Stimulated activated CD4-positive, alpha-beta T cell treated with anti-CD3 and anti-CD28 coated beads, Interleukin-1b, Interleukin-23, amount 100 ng/mL, for 48 hours (primary cell): ENCODE measurements around the gene STT3B.

Source experiments
- DNase-seq: peaks from one replicate; pipeline ENCODE4 v3.0.0-alpha.2; 2020

STT3B gene

GRCh38 chr3:31610700-31611275 is 78.1 kb downstream of the STT3B start:
- no peak for DNase-seq

- no peak for DNase-seq
Observed at GRCh38 chr3:31613177-31613576, 80.5 kb downstream of the STT3B start.

- no peak for DNase-seq
Observed at GRCh38 chr3:31613654-31614053, 80.9 kb downstream of the STT3B start.

- no peak for DNase-seq
Observed at GRCh38 chr3:31614162-31614921, 81.6 kb downstream of the STT3B start.

GRCh38 chr3:31615071-31615875 is 82.5 kb downstream of the STT3B start:
- DNase-seq = no peak

- DNase-seq = no peak
Observed at GRCh38 chr3:31616711-31617110, 84.0 kb downstream of the STT3B start.

GRCh38 chr3:31620656-31621055 is 87.9 kb downstream of the STT3B start:
- no peak for DNase-seq

- no peak for DNase-seq
Observed at GRCh38 chr3:31621314-31621713, 88.6 kb downstream of the STT3B start.

- DNase-seq = no peak
Observed at GRCh38 chr3:31622636-31623288, 90.0 kb downstream of the STT3B start.

- DNase-seq = no peak
Observed at GRCh38 chr3:31624083-31624709, 91.5 kb downstream of the STT3B start.

GRCh38 chr3:31625358-31625757 is 92.6 kb downstream of the STT3B start:
- no peak for DNase-seq

- no peak for DNase-seq
Observed at GRCh38 chr3:31629054-31629453, 96.3 kb downstream of the STT3B start.

GRCh38 chr3:31634476-31634875 is 101.8 kb downstream of the STT3B start:
- DNase-seq = no peak

GRCh38 chr3:31635545-31635944 is 102.8 kb downstream of the STT3B start:
- no peak for DNase-seq

GRCh38 chr3:31636049-31636448 is 103.3 kb downstream of the STT3B start:
- no peak for DNase-seq

GRCh38 chr3:31636694-31637442 is 104.1 kb downstream of the STT3B start:
- DNase-seq = no peak

GRCh38 chr3:31639828-31640227 is 107.1 kb downstream of the STT3B start:
- no peak for DNase-seq

GRCh38 chr3:31645256-31645655 is 112.5 kb downstream of the STT3B start:
- no peak for DNase-seq

- no peak for DNase-seq
Observed at GRCh38 chr3:31648286-31648968, 115.7 kb downstream of the STT3B start.

GRCh38 chr3:31652296-31652695 is 119.6 kb downstream of the STT3B start:
- no peak for DNase-seq

- DNase-seq = no peak
Observed at GRCh38 chr3:31653464-31653863, 120.7 kb downstream of the STT3B start.

- DNase-seq = no peak
Observed at GRCh38 chr3:31654998-31655397, 122.3 kb downstream of the STT3B start.
